GM06990 (cell line): ENCODE results near the gene CDC14A.

Experiments
- DNase-seq: peaks from one replicate; pipeline ENCODE4 v3.0.0-alpha.2; 2011; ENCODE audit not compliant: insufficient read length; ENCODE audit errors: extremely low read depth
- H3K27me3 ChIP-seq: replicated peaks from 2 replicates; pipeline ENCODE4 v1.6.0; 2011; ENCODE audit warnings: low read length; ENCODE audit not compliant: control insufficient read depth, insufficient read depth
- H3K36me3 ChIP-seq: 2 replicates; pipeline ENCODE4 v1.5.1; 2011; ENCODE audit warnings: low read length; ENCODE audit not compliant: control insufficient read depth, insufficient read depth
- H3K4me3 ChIP-seq: replicated peaks from 2 replicates; pipeline ENCODE4 v1.5.1; 2011; ENCODE audit warnings: low read depth, mild to moderate bottlenecking, control low read depth, low read length
- CTCF ChIP-seq: IDR thresholded peaks from 2 replicates; pipeline ENCODE4 v1.5.1; 2011; ENCODE audit warnings: low read length, control low read depth, mild to moderate bottlenecking, inconsistent platforms; ENCODE audit not compliant: insufficient read depth, poor library complexity, severe bottlenecking

Gene CDC14A

GRCh38 chr1:100443811-100444571 lies 91.7 kb downstream of the CDC14A start:
- Histone ChIP-seq H3K36me3 (no peaks in the 10 kb centered on the region), H3K4me3 (no peak overlapping the region), H3K27me3 (no peaks in the 10 kb centered on the region)
- DNase-seq: peak; percentile 16
- no peak for TF ChIP-seq CTCF

GRCh38 chr1:100445565-100445964 lies 93.3 kb downstream of the CDC14A start:
- DNase-seq: no peak
- no peak overlapping the region for H3K4me3 ChIP-seq
- H3K27me3 ChIP-seq: no peaks in the 10 kb centered on the region
- H3K36me3 ChIP-seq: no peaks in the 10 kb centered on the region
- TF ChIP-seq CTCF: no peak

GRCh38 chr1:100448366-100448765 lies 96.1 kb downstream of the CDC14A start:
- TF ChIP-seq CTCF: no peak
- no peak for DNase-seq
- no peaks in the 10 kb centered on the region for H3K36me3 ChIP-seq

GRCh38 chr1:100449477-100449876 lies 97.2 kb downstream of the CDC14A start:
- H3K36me3 ChIP-seq: no peaks in the 10 kb centered on the region
- no peak for TF ChIP-seq CTCF

More at GRCh38 chr1:100448366-100448765, 96.1 kb downstream of the CDC14A start:
- Histone ChIP-seq H3K27me3 (no peaks in the 10 kb centered on the region), H3K4me3 (no peak overlapping the region)

GRCh38 chr1:100452641-100453040 lies 100.3 kb downstream of the CDC14A start:
- no peak for TF ChIP-seq CTCF
- Histone ChIP-seq H3K27me3 (no peaks in the 10 kb centered on the region), H3K36me3 (no peaks in the 10 kb centered on the region), H3K4me3 (no peak overlapping the region)
- DNase-seq: no peak

More at GRCh38 chr1:100449477-100449876, 97.2 kb downstream of the CDC14A start:
- Histone ChIP-seq H3K27me3 (no peaks in the 10 kb centered on the region), H3K4me3 (no peak overlapping the region)
- peak; percentile 34 for DNase-seq

- Histone ChIP-seq H3K4me3 (no peak overlapping the region), H3K36me3 (no peaks in the 10 kb centered on the region), H3K27me3 (no peaks in the 10 kb centered on the region)
- no peak for DNase-seq
- TF ChIP-seq CTCF: peak; percentile 41
Measured at GRCh38 chr1:100455478-100456072, 103.3 kb downstream of the CDC14A start.
